Hematopoietic multipotent progenitor cell treated with erythropoietin and hydrocortisone succinate and interleukin-3 and kit ligand, for 4 days (in vitro differentiated cells): Measurements from ENCODE around the gene CCDC158.
A peak's percentile ranks its signal among the peaks of the same experiment; 100 is the strongest.
"Not testable (repeated sequence)": the region's sequence is repeated elsewhere in the genome, so short reads cannot be mapped to it uniquely, and the experiment has no call there.

Experiments
- DNase-seq: peaks from one replicate; pipeline ENCODE4 v3.0.0-alpha.2; 2015

CCDC158 gene

GRCh38 chr4:76426272-76426671 is 5.3 kb upstream of the CCDC158 start:
- no peak for DNase-seq

GRCh38 chr4:76423159-76423558 is 2.2 kb upstream of the CCDC158 start:
- DNase-seq: not testable (repeated sequence)

GRCh38 chr4:76420188-76420761 is 666 bp downstream of the CCDC158 start:
- DNase-seq: no peak

GRCh38 chr4:76410636-76411035 is 10.3 kb downstream of the CCDC158 start:
- no peak for DNase-seq

- DNase-seq: peak; percentile 19
These were observed 13.4 kb downstream of the CCDC158 start for GRCh38 chr4:76407440-76408119.

- DNase-seq: no peak
These were observed 14.9 kb downstream of the CCDC158 start for GRCh38 chr4:76406081-76406480.

GRCh38 chr4:76401654-76402053 is 19.3 kb downstream of the CCDC158 start:
- DNase-seq: no peak

GRCh38 chr4:76388160-76388908 is 32.6 kb downstream of the CCDC158 start:
- no peak for DNase-seq

- DNase-seq: peak; percentile 38
These were observed 34.2 kb downstream of the CCDC158 start for GRCh38 chr4:76386566-76387305.

- no peak for DNase-seq
These were observed 35.0 kb downstream of the CCDC158 start for GRCh38 chr4:76385974-76386373.

GRCh38 chr4:76384052-76384451 is 36.9 kb downstream of the CCDC158 start:
- no peak for DNase-seq

- DNase-seq: no peak
These were observed 37.9 kb downstream of the CCDC158 start for GRCh38 chr4:76383001-76383400.

- peak; percentile 15 for DNase-seq
These were observed 39.0 kb downstream of the CCDC158 start for GRCh38 chr4:76381986-76382385.

- DNase-seq: no peak
These were observed 40.4 kb downstream of the CCDC158 start for GRCh38 chr4:76380561-76380960.

- DNase-seq: peak; percentile 69
These were observed 43.0 kb downstream of the CCDC158 start for GRCh38 chr4:76377911-76378310.

GRCh38 chr4:76377481-76377901 is 43.5 kb downstream of the CCDC158 start:
- DNase-seq: no peak

GRCh38 chr4:76376534-76376933 is 44.4 kb downstream of the CCDC158 start:
- DNase-seq: no peak

- no peak for DNase-seq
These were observed 45.2 kb downstream of the CCDC158 start for GRCh38 chr4:76375703-76376102.

- DNase-seq: peak; percentile 60
These were observed 46.1 kb downstream of the CCDC158 start for GRCh38 chr4:76374798-76375197.

- no peak for DNase-seq
These were observed 46.9 kb downstream of the CCDC158 start for GRCh38 chr4:76373919-76374552.

- DNase-seq: no peak
These were observed 54.2 kb downstream of the CCDC158 start for GRCh38 chr4:76366737-76367136.

GRCh38 chr4:76365636-76366035 is 55.3 kb downstream of the CCDC158 start:
- DNase-seq: no peak

- DNase-seq: no peak
These were observed 56.2 kb downstream of the CCDC158 start for GRCh38 chr4:76364763-76365162.
